IMR-90 (cell line): ENCODE measurements around the gene TNIP1. TPM values are rescaled to one million over a fixed set of nuclear protein-coding genes. Genes with fewer than 3 reads are reported as not detected.

Source experiments
- ATAC-seq: fragments of 200-7000 bp; cut with Tn5 transposase; 2 replicates; pipeline ENCODE4 v1.9.1; 2020; ENCODE audit warnings: low read depth, mild to moderate bottlenecking, moderate library complexity
- BruUV-seq: library from RNA; stranded (reverse); fragments of 400-500 nt; replicated peaks from 2 replicates; lab custom pipeline; 2021; lab: Mats Ljungman, UMichigan
- CTCF ChIA-PET: fragments of 300-600 bp; formaldehyde crosslinking; extraction: SDS; loops from one replicate; lab custom pipeline; 2021; ENCODE audit warnings: antibody characterized with exemption; lab: Yijun Ruan, JAX
- POLR2A ChIA-PET: fragments of 300-600 bp; sonication (Branson Sonifier 250); formaldehyde crosslinking; loops from one replicate; lab custom pipeline; 2022; ENCODE audit warnings: antibody characterized with exemption; ENCODE audit not compliant: unreplicated experiment; lab: Charles Lee
- DNase-seq: peaks from one replicate; pipeline ENCODE4 v3.0.0; 2013
- H2AFZ ChIP-seq: replicated peaks from 2 replicates; pipeline ENCODE3; 2013; ENCODE audit warnings: low read length, mild to moderate bottlenecking; ENCODE audit not compliant: poor library complexity
- H2AK5ac ChIP-seq: 2 replicates; pipeline ENCODE4 v1.6.1; 2013; ENCODE audit warnings: low read depth, low read length, inconsistent platforms
- H2AK9ac ChIP-seq: replicated peaks from 2 replicates; pipeline ENCODE3; 2013; ENCODE audit warnings: mild to moderate bottlenecking, low read depth, low read length, moderate library complexity; ENCODE audit not compliant: poor library complexity
- H2BK120ac ChIP-seq: 2 replicates; pipeline ENCODE4 v1.6.1; 2013; ENCODE audit warnings: low read depth, low read length, inconsistent platforms
- H2BK15ac ChIP-seq: 3 replicates; pipeline ENCODE4 v1.6.1; 2013; ENCODE audit warnings: low read depth, low read length, inconsistent platforms
- H2BK20ac ChIP-seq: 2 replicates; pipeline ENCODE4 v1.6.1; 2013; ENCODE audit warnings: low read depth, mild to moderate bottlenecking, inconsistent platforms, low read length, moderate library complexity
- H2BK5ac ChIP-seq: 2 replicates; pipeline ENCODE4 v1.6.1; 2013; ENCODE audit warnings: mild to moderate bottlenecking, low read depth, low read length, inconsistent platforms; ENCODE audit not compliant: poor library complexity, severe bottlenecking
- H3K14ac ChIP-seq: replicated peaks from 2 replicates; pipeline ENCODE4 v1.6.1; 2013; ENCODE audit warnings: low read depth, low read length, inconsistent platforms
- H3K18ac ChIP-seq: 2 replicates; pipeline ENCODE4 v1.6.1; 2013; ENCODE audit warnings: low read depth, low read length, control low read depth
- H3K23ac ChIP-seq: 2 replicates; pipeline ENCODE4 v1.6.1; 2013; ENCODE audit warnings: low read depth, low read length, inconsistent platforms
- H3K27ac ChIP-seq: 2 replicates; pipeline ENCODE4 v1.5.1; 2013; ENCODE audit warnings: mild to moderate bottlenecking, control low read depth, low read length; ENCODE audit not compliant: insufficient read depth
- H3K27me3 ChIP-seq: 2 replicates; pipeline ENCODE4 v1.6.1; 2013; ENCODE audit warnings: low read length; ENCODE audit not compliant: control insufficient read depth, insufficient read depth
- H3K36me3 ChIP-seq: 2 replicates; pipeline ENCODE4 v1.6.1; 2013; ENCODE audit warnings: low read length, mixed read lengths; ENCODE audit not compliant: control insufficient read depth, insufficient read depth
- H3K4ac ChIP-seq: 2 replicates; pipeline ENCODE4 v1.6.1; 2013; ENCODE audit warnings: low read depth, low read length, inconsistent platforms
- H3K4me1 ChIP-seq: 2 replicates; pipeline ENCODE4 v1.6.1; 2013; ENCODE audit warnings: low read length, mixed read lengths; ENCODE audit not compliant: control insufficient read depth, insufficient read depth
- H3K4me2 ChIP-seq: 2 replicates; pipeline ENCODE4 v1.6.1; 2013; ENCODE audit warnings: low read depth, mild to moderate bottlenecking, control low read depth, low read length, moderate library complexity
- H3K4me3 ChIP-seq: 2 replicates; pipeline ENCODE4 v1.5.1; 2013; ENCODE audit warnings: low read depth, mild to moderate bottlenecking, control low read depth, low read length, moderate library complexity; ENCODE audit not compliant: insufficient read depth
- H3K56ac ChIP-seq: 2 replicates; pipeline ENCODE4 v1.6.1; 2013; ENCODE audit warnings: low read length, inconsistent platforms; ENCODE audit not compliant: insufficient read depth; ENCODE audit errors: extremely low read depth
- H3K79me1 ChIP-seq, 2 experiments: 2 replicates each; pipeline ENCODE4 v1.6.1; 2013; ENCODE audit warnings: low read length in 2 of 2, inconsistent platforms in 1 of 2, low read depth in 1 of 2
- H3K9ac ChIP-seq: 2 replicates; pipeline ENCODE4 v1.6.1; 2013; ENCODE audit warnings: low read depth, low read length, control low read depth
- H3K9me1 ChIP-seq: 2 replicates; pipeline ENCODE4 v1.6.1; 2013; ENCODE audit warnings: low read length, inconsistent platforms; ENCODE audit not compliant: insufficient read depth
- H3K9me3 ChIP-seq: 2 replicates; pipeline ENCODE4 v1.6.1; 2013; ENCODE audit warnings: low read length; ENCODE audit not compliant: control insufficient read depth, insufficient read depth
- H4K20me1 ChIP-seq: 2 replicates; pipeline ENCODE4 v1.6.1; 2013; ENCODE audit warnings: low read length, inconsistent platforms; ENCODE audit not compliant: insufficient read depth
- H4K5ac ChIP-seq: 2 replicates; pipeline ENCODE4 v1.6.1; 2013; ENCODE audit warnings: mild to moderate bottlenecking, low read depth, low read length, control low read depth
- H4K8ac ChIP-seq, 2 experiments: 2 replicates each; pipeline ENCODE4 v1.6.1; 2013; ENCODE audit warnings: low read depth in 2 of 2, low read length in 2 of 2, control low read depth in 1 of 2, inconsistent platforms in 1 of 2
- H4K91ac ChIP-seq: 2 replicates; pipeline ENCODE4 v1.6.1; 2013; ENCODE audit warnings: low read depth, low read length, inconsistent platforms; ENCODE audit not compliant: insufficient read depth
- CEBPB ChIP-seq: IDR thresholded peaks from 2 replicates; pipeline ENCODE4 v1.6.1; 2012; ENCODE audit warnings: low read depth, low read length, improper control_type of control experiment
- ELK1 ChIP-seq: fragments of 150-350 bp; IDR thresholded peaks from 2 replicates; pipeline ENCODE4 v1.6.1; 2016; ENCODE audit warnings: low read depth, mild to moderate bottlenecking, low read length, moderate library complexity, borderline replicate concordance
- FOS ChIP-seq: fragments of 150-350 bp; IDR thresholded peaks from 2 replicates; pipeline ENCODE4 v1.6.1; 2016; ENCODE audit warnings: low read depth, low read length
- MAFK ChIP-seq: IDR thresholded peaks from 2 replicates; pipeline ENCODE4 v1.6.1; 2012; ENCODE audit warnings: low read depth, low read length, improper control_type of control experiment
- RAD21 ChIP-seq: IDR thresholded peaks from 2 replicates; pipeline ENCODE4 v1.6.1; 2012; ENCODE audit warnings: low read length, improper control_type of control experiment
- RCOR1 ChIP-seq: IDR thresholded peaks from 2 replicates; pipeline ENCODE4 v1.6.1; 2012; ENCODE audit warnings: mild to moderate bottlenecking, low read length, improper control_type of control experiment; ENCODE audit not compliant: insufficient replicate concordance
- USF2 ChIP-seq: fragments of 150-350 bp; IDR thresholded peaks from 2 replicates; pipeline ENCODE4 v1.6.1; 2017; ENCODE audit warnings: mild to moderate bottlenecking, antibody characterized with exemption, low read length, low read depth
- WGBS, 2 experiments: methylation state at CpG; one replicate each; pipeline versions ENCODE4 v1.1.5 to v1.1.7; 2013; ENCODE audit warnings: missing lambda C conversion rate in 2 of 2; ENCODE audit not compliant: insufficient read length in 1 of 2; ENCODE audit errors: extremely low coverage in 2 of 2; 5-methylcytosine and 5-hydroxymethylcytosine counted together
- dilution Hi-C: fragments of 300-500 bp; cut with HindIII; formaldehyde crosslinking; loops from one replicate; pipeline ENCODE4 v1.14.3; 2018; ENCODE audit warnings: low sequenced_read_pairs; ENCODE audit not compliant: unreplicated experiment
- in situ Hi-C: fragments of 300-500 bp; cut with MboI; formaldehyde crosslinking; loops from 3 replicates; pipeline ENCODE4 v1.14.3; 2019; ENCODE audit warnings: low sequenced_read_pairs, inconsistent platforms, mixed read lengths
- intact Hi-C: fragments of 100-400 bp; cut with micrococcal nuclease; formaldehyde crosslinking; loops from 2 replicates; pipeline ENCODE4 v1.10.0; 2022
- polyA plus RNA-seq, 3 experiments: library from polyadenylated mRNA; depleted of rRNA; stranded (reverse); fragments of >200 nt; gene quantifications; 2 replicates each; pipeline ENCODE4 v1.2.3, GENCODE V29; 2012; ENCODE audit warnings: low replicate concordance in 1 of 3
- total RNA-seq: library from RNA; depleted of rRNA; stranded (reverse); fragments of >200 nt; gene quantifications from 2 replicates; pipeline ENCODE4 v1.2.3, GENCODE V29; 2012

TNIP1 gene
- total and polyA plus RNA-seq, 2 of the 4 experiments (the other 2 are of a cell fraction): 63.8 to 92.8 TPM

- Histone ChIP-seq H4K20me1 (peaks cover 56% of the 10 kb centered on the region), H3K27me3 (no peaks in the 10 kb centered on the region), H3K14ac (peak overlapping the region; percentile 24; the same call in 1 of the 2 replicates), H3K9me3 (no peaks in the 10 kb centered on the region), H3K36me3 (peaks cover 8% of the 10 kb centered on the region), H3K27ac (no peak overlapping the region), H3K79me1 (peaks cover 56 to 94% of the 10 kb centered on the region in 2 experiments), H4K8ac (peak overlapping the region in 1 of 2 experiments; percentile 20; a peak in 1 of 4 replicates), H3K9me1 (peaks cover 59% of the 10 kb centered on the region), H2BK20ac (peak overlapping the region; percentile 3; the same call in 1 of the 2 replicates), H3K4me2 (no peak overlapping the region), H4K5ac (no peak overlapping the region), H2BK120ac (peak overlapping the region; percentile 47; the same call in 1 of the 2 replicates), H2BK15ac (peak overlapping the region; percentile 12; the same call in 1 of the 3 replicates), H3K4me1 (peaks cover 46% of the 10 kb centered on the region), H3K4me3 (no peak overlapping the region), H2AK5ac (peak overlapping the region; percentile 91; the same call in 1 of the 2 replicates), H3K18ac (no peak overlapping the region), H4K91ac (peak overlapping the region; percentile 5), H3K56ac (no peak overlapping the region), H3K9ac (no peak overlapping the region), H2BK5ac (no peak overlapping the region), H2AFZ (no peak overlapping the region), H3K23ac (peak overlapping the region; percentile 37; the same call in 1 of the 2 replicates), H2AK9ac (peak overlapping the region; percentile 70), H3K4ac (peak overlapping the region; percentile 4)
- no TSS peak for BruUV-seq
- intact Hi-C loops (no loop called here), in situ Hi-C loops (no loop called here), dilution Hi-C loops (no loop called here)
- ATAC-seq (no peak), DNase-seq (peak; percentile 32)
- CTCF ChIA-PET: no interaction called here
- POLR2A ChIA-PET: no interaction called here
- TF ChIP-seq USF2 (no peak), ELK1 (no peak), FOS (no peak), MAFK (no peak), RAD21 (no peak), RCOR1 (no peak), CEBPB (no peak)
- 73% methylated on average over 5 of the region's 12 CpGs; no CpG with 5 or more reads in 1 of the 2 experiments for WGBS, 2 experiments
Observed at GRCh38 chr5:151068433-151069197, 12.2 kb downstream of the TNIP1 start.
